SU-DHL-6 (cell line): ENCODE results near the gene PPP2R5C.
A peak's percentile ranks its signal among the peaks of the same experiment; 100 is the strongest.

Experiments used
- H2AFZ ChIP-seq: fragments of 200-600 bp; sonication (generic); 2 replicates; pipeline ENCODE4 v1.6.1; 2014; ENCODE audit warnings: low read depth, mild to moderate bottlenecking, moderate library complexity, mixed read lengths, antibody characterized with exemption, low read length; ENCODE audit not compliant: severe bottlenecking
- H3F3A ChIP-seq: fragments of 200-600 bp; shearing (Covaris generic); 2 replicates; pipeline ENCODE4 v1.6.0; 2016; ENCODE audit warnings: antibody characterized with exemption, mild to moderate bottlenecking; ENCODE audit not compliant: insufficient read depth
- H3K27ac ChIP-seq: fragments of 200-600 bp; sonication (generic); 2 replicates; pipeline ENCODE4 v1.5.1; 2016; ENCODE audit warnings: low read depth, mild to moderate bottlenecking, low read length, moderate library complexity, mixed read lengths
- H3K27me3 ChIP-seq: fragments of 200-600 bp; sonication (generic), shearing (Covaris generic); 2 replicates; pipeline ENCODE4 v1.6.0; 2014; ENCODE audit warnings: mild to moderate bottlenecking, low read length
- H3K36me3 ChIP-seq: fragments of 200-600 bp; sonication (generic); 2 replicates; pipeline ENCODE4 v1.6.1; 2014; ENCODE audit warnings: mild to moderate bottlenecking, low read length, mixed read lengths
- H3K4me2 ChIP-seq: fragments of 300-600, 200-600 bp; shearing (Covaris generic), sonication (generic); 2 replicates; pipeline ENCODE4 v1.6.0; 2014; ENCODE audit warnings: low read length, low read depth, mild to moderate bottlenecking; ENCODE audit not compliant: poor library complexity, severe bottlenecking
- H3K4me3 ChIP-seq: fragments of 200-600 bp; sonication (generic); 2 replicates; pipeline ENCODE4 v1.5.1; 2014; ENCODE audit warnings: antibody characterized with exemption, low read length, mild to moderate bottlenecking, mixed read lengths; ENCODE audit not compliant: insufficient read depth, poor library complexity, severe bottlenecking
- H3K79me2 ChIP-seq: fragments of 200-600 bp; sonication (generic); 2 replicates; pipeline ENCODE4 v1.6.1; 2014; ENCODE audit warnings: mild to moderate bottlenecking, low read length, moderate library complexity; ENCODE audit not compliant: insufficient read depth
- H3K9ac ChIP-seq: fragments of 200-600 bp; sonication (generic); 2 replicates; pipeline ENCODE4 v1.7.0; 2014; ENCODE audit warnings: mild to moderate bottlenecking, low read length
- H3K9me2 ChIP-seq: fragments of 200-600 bp; sonication (generic); replicated peaks from 2 replicates; pipeline ENCODE4 v1.6.1; 2014; ENCODE audit warnings: low read length; ENCODE audit not compliant: insufficient read depth
- H3K9me3 ChIP-seq: fragments of 200-600 bp; sonication (generic); 2 replicates; pipeline ENCODE4 v1.6.1; 2014; ENCODE audit warnings: low read length, mixed read lengths; ENCODE audit not compliant: insufficient read depth
- H4K20me1 ChIP-seq: fragments of 200-600 bp; sonication (generic); 2 replicates; pipeline ENCODE4 v1.6.1; 2014; ENCODE audit warnings: low read depth, mild to moderate bottlenecking, antibody characterized with exemption, low read length, moderate library complexity, mixed read lengths
- EZH2phosphoT487 ChIP-seq: fragments of 200-600 bp; sonication (generic), shearing (Covaris generic); conservative IDR thresholded peaks from 2 replicates; pipeline ENCODE4 v1.6.1; 2018; ENCODE audit warnings: mild to moderate bottlenecking, antibody characterized with exemption, low read length, moderate library complexity, mixed read lengths
- TF ChIP-seq, protein P1 (sequence below): fragments of 200-600 bp; sonication (generic); IDR thresholded peaks from one replicate; pipeline ENCODE4 v1.5.1; 2017; ENCODE audit warnings: antibody characterized with exemption, mild to moderate bottlenecking, low read length, moderate library complexity; ENCODE audit not compliant: insufficient read depth, poor library complexity, severe bottlenecking

PPP2R5C gene

DNA sequence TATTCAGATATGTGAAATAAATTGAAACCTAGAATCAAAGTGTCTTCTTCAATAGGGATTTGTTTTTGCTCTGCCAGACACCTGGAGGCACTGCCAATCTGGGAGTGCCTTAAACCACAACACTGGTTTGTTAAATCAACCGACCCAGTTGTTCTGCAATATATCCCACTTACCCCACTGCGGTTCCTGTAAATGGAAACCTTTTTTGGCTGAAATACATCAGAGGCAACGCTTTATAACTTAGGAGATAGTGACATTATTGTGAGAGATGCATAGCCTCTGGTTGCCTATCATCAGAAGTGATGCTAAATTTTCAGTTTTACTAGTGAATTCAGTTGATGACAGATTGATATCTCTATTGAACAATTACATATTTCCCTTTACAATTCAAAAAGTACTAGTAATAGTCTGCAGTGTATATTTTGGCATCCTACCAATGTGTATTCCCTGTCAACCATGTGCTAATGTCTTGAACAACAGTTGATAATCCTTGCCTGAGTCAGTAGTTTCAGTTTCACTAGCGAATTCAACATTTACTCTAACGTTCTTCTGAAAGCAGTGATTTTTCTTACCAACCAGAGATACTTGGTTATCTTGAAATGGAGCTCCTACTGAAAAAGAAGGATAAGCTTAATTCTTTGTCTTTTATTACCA lies 30.5 kb downstream of the PPP2R5C start:
- H3K9ac ChIP-seq: peak overlapping the region; percentile 27
- peaks cover 15% of the 10 kb centered on the region; the same call in 1 of the 2 replicates for H3K9me3 ChIP-seq
- no peaks in the 10 kb centered on the region for H3K79me2 ChIP-seq
- no peaks in the 10 kb centered on the region for H4K20me1 ChIP-seq
- peak overlapping the region; percentile 25 for H2AFZ ChIP-seq
- H3K4me2 ChIP-seq: peak overlapping the region; percentile 62
- no peak for TF ChIP-seq EZH2phosphoT487
- TF ChIP-seq, protein P1, sequence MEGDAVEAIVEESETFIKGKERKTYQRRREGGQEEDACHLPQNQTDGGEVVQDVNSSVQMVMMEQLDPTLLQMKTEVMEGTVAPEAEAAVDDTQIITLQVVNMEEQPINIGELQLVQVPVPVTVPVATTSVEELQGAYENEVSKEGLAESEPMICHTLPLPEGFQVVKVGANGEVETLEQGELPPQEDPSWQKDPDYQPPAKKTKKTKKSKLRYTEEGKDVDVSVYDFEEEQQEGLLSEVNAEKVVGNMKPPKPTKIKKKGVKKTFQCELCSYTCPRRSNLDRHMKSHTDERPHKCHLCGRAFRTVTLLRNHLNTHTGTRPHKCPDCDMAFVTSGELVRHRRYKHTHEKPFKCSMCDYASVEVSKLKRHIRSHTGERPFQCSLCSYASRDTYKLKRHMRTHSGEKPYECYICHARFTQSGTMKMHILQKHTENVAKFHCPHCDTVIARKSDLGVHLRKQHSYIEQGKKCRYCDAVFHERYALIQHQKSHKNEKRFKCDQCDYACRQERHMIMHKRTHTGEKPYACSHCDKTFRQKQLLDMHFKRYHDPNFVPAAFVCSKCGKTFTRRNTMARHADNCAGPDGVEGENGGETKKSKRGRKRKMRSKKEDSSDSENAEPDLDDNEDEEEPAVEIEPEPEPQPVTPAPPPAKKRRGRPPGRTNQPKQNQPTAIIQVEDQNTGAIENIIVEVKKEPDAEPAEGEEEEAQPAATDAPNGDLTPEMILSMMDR: no peak
- 0 out of 2 replicates have a peak, but pooled peaks cover 7% of the 10 kb centered on the region for H3K36me3 ChIP-seq
- H3K27me3 ChIP-seq: no peaks in the 10 kb centered on the region
- peak overlapping the region; percentile 79 for H3K27ac ChIP-seq
- peak overlapping the region; percentile 24 for H3K4me3 ChIP-seq
- H3F3A ChIP-seq: peaks cover 5% of the 10 kb centered on the region; the same call in 1 of the 2 replicates
- no peaks in the 10 kb centered on the region for H3K9me2 ChIP-seq

DNA sequence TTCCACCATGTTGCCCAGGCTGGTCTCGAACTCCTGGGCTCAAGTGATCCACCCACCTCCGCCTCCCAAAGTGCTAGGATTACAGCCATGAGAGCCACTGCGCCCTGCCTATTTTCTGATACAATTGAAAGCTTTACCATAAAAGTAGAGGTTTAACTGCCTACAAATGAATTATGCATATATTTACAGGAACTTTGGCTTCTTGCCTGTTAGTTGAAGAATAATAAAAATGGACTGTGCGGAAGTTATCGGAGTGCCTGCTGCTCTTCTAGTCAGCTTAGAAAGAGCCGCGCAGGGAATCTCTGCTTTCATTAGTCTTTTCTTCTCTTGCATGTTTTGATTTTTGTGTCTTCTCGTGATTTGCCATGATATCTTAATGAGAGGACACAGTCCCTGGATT lies 34.5 kb downstream of the PPP2R5C start:
- Histone ChIP-seq H3K79me2 (no peaks in the 10 kb centered on the region), H3K27me3 (no peaks in the 10 kb centered on the region), H3K9me2 (no peaks in the 10 kb centered on the region), H3K9ac (no peak overlapping the region), H3K36me3 (0 out of 2 replicates have a peak, but pooled peaks cover 7% of the 10 kb centered on the region), H3F3A (no peaks in the 10 kb centered on the region), H2AFZ (no peak overlapping the region), H4K20me1 (no peaks in the 10 kb centered on the region), H3K4me3 (no peak overlapping the region), H3K27ac (no peak overlapping the region), H3K9me3 (peaks cover 15% of the 10 kb centered on the region; the same call in 1 of the 2 replicates), H3K4me2 (no peak overlapping the region)
- TF ChIP-seq EZH2phosphoT487: no peak
- TF ChIP-seq, protein P1: no peak

DNA sequence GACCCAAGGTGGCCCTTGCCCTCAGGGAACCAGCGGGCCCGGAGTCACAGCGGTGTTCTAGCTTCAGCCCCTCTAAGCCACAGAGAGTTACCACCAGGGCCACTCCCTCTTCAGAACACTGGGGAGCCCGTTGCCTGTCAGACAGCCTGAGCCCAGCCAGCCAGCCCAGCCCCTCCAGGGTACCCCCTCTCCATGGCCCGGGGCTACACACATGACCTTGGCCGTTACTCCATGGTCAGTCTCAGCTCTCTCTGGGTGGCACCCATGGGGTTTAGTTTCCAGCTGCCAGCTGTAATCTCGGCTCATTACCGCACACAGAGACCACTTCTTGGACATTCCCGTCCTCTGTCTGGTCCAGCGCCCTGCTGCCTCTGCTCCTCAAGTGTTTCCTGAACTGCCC lies 35.0 kb downstream of the PPP2R5C start:
- Histone ChIP-seq H3K4me3 (no peak overlapping the region), H3K9me3 (peaks cover 15% of the 10 kb centered on the region; the same call in 1 of the 2 replicates), H3K4me2 (no peak overlapping the region), H3K9ac (no peak overlapping the region), H4K20me1 (no peaks in the 10 kb centered on the region), H3K36me3 (0 out of 2 replicates have a peak, but pooled peaks cover 7% of the 10 kb centered on the region), H3K9me2 (no peaks in the 10 kb centered on the region), H2AFZ (no peak overlapping the region), H3K79me2 (no peaks in the 10 kb centered on the region), H3F3A (no peaks in the 10 kb centered on the region), H3K27me3 (no peaks in the 10 kb centered on the region), H3K27ac (no peak overlapping the region)
- TF ChIP-seq, protein P1: no peak
- TF ChIP-seq EZH2phosphoT487: no peak
